GM23338 (cell line): ENCODE data around the gene TNIP1. TPM values are rescaled to one million over a fixed set of nuclear protein-coding genes. Genes with fewer than 3 reads are reported as not detected.

Experiments
- ATAC-seq: fragments of 200-7000 bp; cut with Tn5 transposase; 3 replicates; pipeline ENCODE4 v1.9.1; 2020
- DNase-seq: peaks from one replicate; pipeline ENCODE4 v3.0.0-alpha.2; 2015; ENCODE audit warnings: low spot score
- H2AFZ ChIP-seq: fragments of 200-600 bp; sonication (generic); 2 replicates; pipeline ENCODE4 v1.8.0; 2016; ENCODE audit warnings: antibody characterized with exemption, mild to moderate bottlenecking, moderate library complexity
- H3F3A ChIP-seq: fragments of 200-600 bp; sonication (generic); replicated peaks from 2 replicates; pipeline ENCODE4 v1.8.0; 2017; ENCODE audit warnings: antibody characterized with exemption, mixed run types, low read depth
- H3K27ac ChIP-seq: fragments of 200-600 bp; sonication (generic); 2 replicates; pipeline ENCODE4 v1.6.1; 2016; ENCODE audit warnings: low read depth
- H3K27me3 ChIP-seq: fragments of 200-600 bp; sonication (generic); 2 replicates; pipeline ENCODE4 v1.8.0; 2016; ENCODE audit warnings: mild to moderate bottlenecking, mixed run types, moderate library complexity; ENCODE audit not compliant: insufficient read depth
- H3K36me3 ChIP-seq: fragments of 200-600 bp; sonication (generic); 2 replicates; pipeline ENCODE4 v1.8.0; 2016; ENCODE audit warnings: mild to moderate bottlenecking; ENCODE audit not compliant: insufficient read depth
- H3K4me1 ChIP-seq: fragments of 200-600 bp; sonication (generic); 2 replicates; pipeline ENCODE4 v1.8.0; 2016; ENCODE audit warnings: mild to moderate bottlenecking, moderate library complexity; ENCODE audit not compliant: insufficient read depth
- H3K4me2 ChIP-seq: fragments of 200-600 bp; sonication (generic); 2 replicates; pipeline ENCODE4 v1.7.1; 2017; ENCODE audit warnings: mixed run types
- H3K4me3 ChIP-seq: fragments of 200-600 bp; sonication (generic); 2 replicates; pipeline ENCODE4 v1.6.1; 2016; ENCODE audit warnings: mixed run types
- H3K79me2 ChIP-seq: fragments of 200-600 bp; sonication (generic); replicated peaks from 2 replicates; pipeline ENCODE4 v1.8.0; 2017; ENCODE audit warnings: mild to moderate bottlenecking; ENCODE audit not compliant: insufficient read depth
- H3K9me2 ChIP-seq: fragments of 200-600 bp; sonication (generic); 2 replicates; pipeline ENCODE4 v1.8.0; 2017; ENCODE audit not compliant: insufficient read depth
- H4K20me1 ChIP-seq: fragments of 200-600 bp; sonication (generic); replicated peaks from 2 replicates; pipeline ENCODE4 v1.8.0; 2017; ENCODE audit warnings: mild to moderate bottlenecking; ENCODE audit not compliant: insufficient read depth
- H3K27ac Mint-ChIP-seq: 2 replicates; pipeline ENCODE4 v1.8.0; 2020; ENCODE audit warnings: inconsistent platforms, mild to moderate bottlenecking, moderate library complexity, mixed read lengths
- H3K27me3 Mint-ChIP-seq: 3 replicates; pipeline ENCODE4 v1.8.0; 2022; ENCODE audit warnings: low read depth, mild to moderate bottlenecking, moderate library complexity, mixed read lengths, inconsistent platforms; ENCODE audit not compliant: insufficient read depth, poor library complexity
- H3K36me3 Mint-ChIP-seq: 3 replicates; pipeline ENCODE4 v1.8.0; 2021; ENCODE audit warnings: low read depth, mild to moderate bottlenecking, inconsistent platforms, moderate library complexity, mixed read lengths
- H3K4me1 Mint-ChIP-seq: 3 replicates; pipeline ENCODE4 v1.8.0; 2020; ENCODE audit warnings: mild to moderate bottlenecking, inconsistent platforms, mixed read lengths
- H3K4me3 Mint-ChIP-seq: 3 replicates; pipeline ENCODE4 v1.8.0; 2021; ENCODE audit warnings: moderate library complexity, mild to moderate bottlenecking, inconsistent platforms, mixed read lengths
- H3K9me3 Mint-ChIP-seq: 3 replicates; pipeline ENCODE4 v1.8.0; 2020; ENCODE audit warnings: moderate library complexity, mild to moderate bottlenecking, inconsistent platforms, mixed read lengths
- CTCF ChIP-seq, 2 experiments: fragments of 200-600 bp in 1 of 2; sonication (generic) in 1 of 2; conservative IDR thresholded peaks; 2 replicates each; pipeline versions ENCODE4 v1.5.1 to v1.6.1; 2016 to 2017; ENCODE audit warnings: antibody characterized with exemption in 2 of 2, low read depth in 2 of 2, mild to moderate bottlenecking in 2 of 2, moderate library complexity in 1 of 2
- ETS1 ChIP-seq: IDR thresholded peaks from 2 replicates; pipeline ENCODE4 v1.6.1; 2016; ENCODE audit warnings: antibody characterized with exemption
- EZH2phosphoT487 ChIP-seq: fragments of 200-600 bp; sonication (generic); IDR thresholded peaks from one replicate; pipeline ENCODE4 v1.8.1; 2018; ENCODE audit warnings: antibody characterized with exemption; ENCODE audit not compliant: unreplicated experiment
- JUNB ChIP-seq: IDR thresholded peaks from one replicate; pipeline ENCODE4 v1.6.1; 2016; ENCODE audit warnings: antibody characterized with exemption; ENCODE audit not compliant: unreplicated experiment
- NANOG ChIP-seq: IDR thresholded peaks from 2 replicates; pipeline ENCODE4 v1.6.1; 2016; ENCODE audit warnings: antibody characterized with exemption, borderline replicate concordance
- POLR2AphosphoS5 ChIP-seq: IDR thresholded peaks from 2 replicates; pipeline ENCODE4 v1.6.1; 2016; ENCODE audit warnings: antibody characterized with exemption, low read depth
- REST ChIP-seq: IDR thresholded peaks from one replicate; pipeline ENCODE4 v1.6.1; 2018; ENCODE audit warnings: antibody characterized with exemption; ENCODE audit not compliant: unreplicated experiment
- STAT1 ChIP-seq: IDR thresholded peaks from one replicate; pipeline ENCODE4 v1.6.1; 2016; ENCODE audit warnings: antibody characterized with exemption; ENCODE audit not compliant: unreplicated experiment
- ZNF331 ChIP-seq: fragments of 250-450 bp; sonication (Bioruptor Pico); IDR thresholded peaks from 2 replicates; pipeline ENCODE4 v1.5.0; 2020; ENCODE audit warnings: low read depth, mild to moderate bottlenecking, moderate library complexity
- ZNF462 ChIP-seq: fragments of 250-450 bp; sonication (Bioruptor Pico); IDR thresholded peaks from 2 replicates; pipeline ENCODE4 v1.5.0; 2020; ENCODE audit warnings: mild to moderate bottlenecking, moderate library complexity
- polyA plus RNA-seq: library from polyadenylated mRNA; unstranded; fragments of >200 nt; fragmentation: Nextera tagmentation; extraction: Ambion mirVana; gene quantifications from 2 replicates; pipeline ENCODE4 v1.2.1, GENCODE V29; 2016
- total RNA-seq: library from RNA; depleted of rRNA; stranded (reverse); fragments of >200 nt; shearing (Covaris generic); gene quantifications from 2 replicates; pipeline ENCODE4 v1.2.3, GENCODE V29; 2014

Gene TNIP1
- total and polyA plus RNA-seq, 2 experiments from 2014 or later, result 10.3 to 29.6 TPM

GRCh38 chr5:151121665-151122064 is 40.8 kb upstream of the TNIP1 start (continued):
- TF ChIP-seq REST, result no peak
- TF ChIP-seq ZNF331, result no peak
- TF ChIP-seq ETS1, result no peak
- no peak for TF ChIP-seq POLR2AphosphoS5
- no peak for TF ChIP-seq EZH2phosphoT487
- no peak for TF ChIP-seq CTCF (conservative IDR thresholded peaks at IDR 0.05; ENCODE audit: low read depth in 2 of 2)

GRCh38 chr5:151121095-151121494 is 40.3 kb upstream of the TNIP1 start:
- Histone ChIP-seq H3K9me2 (no peaks in the 10 kb centered on the region), H3K4me2 (no peak overlapping the region), H3K27me3 (no peaks in the 10 kb centered on the region), H3K27ac (no peak overlapping the region), H3K79me2 (no peaks in the 10 kb centered on the region), H3K36me3 (peaks cover 7% of the 10 kb centered on the region), H2AFZ (no peak overlapping the region), H4K20me1 (peaks cover 6% of the 10 kb centered on the region), H3K4me3 (no peak overlapping the region), H3F3A (no peaks in the 10 kb centered on the region), H3K4me1 (no peaks in the 10 kb centered on the region)
- Mint-ChIP-seq H3K27ac (no peak overlapping the region), H3K4me3 (no peak overlapping the region), H3K27me3 (peaks cover 9% of the 10 kb centered on the region), H3K4me1 (peaks cover 8% of the 10 kb centered on the region), H3K9me3 (no peaks in the 10 kb centered on the region), H3K36me3 (peaks cover 21% of the 10 kb centered on the region)
- no peak for ATAC-seq
- no peak for DNase-seq
- TF ChIP-seq ZNF331 (no peak), STAT1 (no peak), ZNF462 (no peak), NANOG (no peak), JUNB (no peak), POLR2AphosphoS5 (no peak), ETS1 (no peak)
